DOHH2 (cell line): ENCODE measurements around the gene MDGA2.

Experiments used
- CTCF ChIP-seq: fragments of 200-600 bp; sonication (generic); IDR thresholded peaks from one replicate; pipeline ENCODE4 v1.5.1; 2014; ENCODE audit warnings: antibody characterized with exemption, mild to moderate bottlenecking, low read depth, low read length; ENCODE audit not compliant: poor library complexity, severe bottlenecking
- EZH2phosphoT487 ChIP-seq: fragments of 200-600 bp; sonication (generic); IDR thresholded peaks from 2 replicates; pipeline ENCODE4 v1.6.1; 2017; ENCODE audit warnings: borderline replicate concordance, mild to moderate bottlenecking, antibody characterized with exemption, low read length, moderate library complexity, mixed read lengths

- TF ChIP-seq CTCF: no peak
- no peak for TF ChIP-seq EZH2phosphoT487
These were observed 373.3 kb downstream of the MDGA2 start for GRCh38 chr14:47302121-47302520.
